LNCaP clone FGC (cell line): ENCODE results near the gene HDAC4.

Experiments
- DNase-seq: peaks from one replicate; pipeline ENCODE4 v3.0.0-alpha.2; 2011; ENCODE audit warnings: low read depth
- H3K4me3 ChIP-seq: 2 replicates; pipeline ENCODE4 v1.5.1; 2011; ENCODE audit warnings: mild to moderate bottlenecking, low read depth, low read length, control low read depth
- CTCF ChIP-seq: IDR thresholded peaks from 2 replicates; pipeline ENCODE4 v1.5.1; 2012; ENCODE audit warnings: mild to moderate bottlenecking; ENCODE audit not compliant: control insufficient read depth, insufficient read depth; ENCODE audit errors: extremely low read depth

HDAC4 gene

GRCh38 chr2:239026711-239027361 lies 374.0 kb downstream of the HDAC4 start:
- no peak for DNase-seq
- no peak overlapping the region for H3K4me3 ChIP-seq
- TF ChIP-seq CTCF, result no peak

GRCh38 chr2:239025951-239026461 lies 374.8 kb downstream of the HDAC4 start:
- H3K4me3 ChIP-seq, result no peak overlapping the region
- TF ChIP-seq CTCF, result no peak
- no peak for DNase-seq

- TF ChIP-seq CTCF, result no peak
- DNase-seq, result no peak
- no peak overlapping the region for H3K4me3 ChIP-seq
These were observed 375.6 kb downstream of the HDAC4 start for GRCh38 chr2:239025096-239025801.

GRCh38 chr2:239024226-239024625 lies 376.6 kb downstream of the HDAC4 start:
- no peak overlapping the region for H3K4me3 ChIP-seq
- no peak for TF ChIP-seq CTCF
- DNase-seq, result no peak

GRCh38 chr2:239022437-239023260 lies 378.2 kb downstream of the HDAC4 start:
- no peak for TF ChIP-seq CTCF
- H3K4me3 ChIP-seq, result no peak overlapping the region
- no peak for DNase-seq

GRCh38 chr2:239021651-239022436 lies 379.0 kb downstream of the HDAC4 start:
- H3K4me3 ChIP-seq, result no peak overlapping the region
- TF ChIP-seq CTCF, result no peak
- no peak for DNase-seq
